Astrocyte (in vitro differentiated cells and primary cell): ENCODE measurements around the gene LINC00305. TPM values are rescaled to one million over a fixed set of nuclear protein-coding genes. Genes with fewer than 3 reads are reported as not detected.

Experiments
- DNase-seq: peaks from one replicate; pipeline ENCODE4 v3.0.0-alpha.2; 2010; ENCODE audit warnings: low read depth
- FAIRE-seq: peaks from 2 replicates; lab custom pipeline; 2011; peaks lifted over from hg19 to GRCh38; lab: Jason Lieb, UNC
- H2AFZ ChIP-seq: 2 replicates; pipeline ENCODE4 v1.6.0; 2012; ENCODE audit warnings: low read depth, low read length, inconsistent platforms
- H3K27ac ChIP-seq: 2 replicates; pipeline ENCODE4 v1.5.1; 2011; ENCODE audit warnings: low read depth, low read length, inconsistent platforms
- H3K27me3 ChIP-seq: 2 replicates; pipeline ENCODE4 v1.6.0; 2011; ENCODE audit warnings: low read length, inconsistent platforms; ENCODE audit not compliant: insufficient read depth
- H3K36me3 ChIP-seq: 2 replicates; pipeline ENCODE4 v1.5.1; 2011; ENCODE audit warnings: low read length, inconsistent platforms; ENCODE audit not compliant: insufficient read depth
- H3K4me1 ChIP-seq: 2 replicates; pipeline ENCODE4 v1.5.1; 2011; ENCODE audit warnings: low read length, inconsistent platforms; ENCODE audit not compliant: insufficient read depth
- H3K4me2 ChIP-seq: 2 replicates; pipeline ENCODE4 v1.6.0; 2012; ENCODE audit warnings: low read length, inconsistent platforms
- H3K4me3 ChIP-seq: 2 replicates; pipeline ENCODE4 v1.5.1; 2011; ENCODE audit warnings: low read depth, mild to moderate bottlenecking, low read length, inconsistent platforms; ENCODE audit not compliant: insufficient read depth
- H3K79me2 ChIP-seq: 2 replicates; pipeline ENCODE4 v1.6.0; 2012; ENCODE audit warnings: mild to moderate bottlenecking, low read length, inconsistent platforms; ENCODE audit not compliant: insufficient read depth
- H3K9ac ChIP-seq: 2 replicates; pipeline ENCODE4 v1.6.0; 2012; ENCODE audit warnings: mild to moderate bottlenecking, low read length, inconsistent platforms
- H3K9me3 ChIP-seq: 2 replicates; pipeline ENCODE4 v1.5.1; 2012; ENCODE audit warnings: low read depth, mild to moderate bottlenecking, low read length, inconsistent platforms; ENCODE audit not compliant: insufficient read depth
- H4K20me1 ChIP-seq: 2 replicates; pipeline ENCODE4 v1.6.0; 2012; ENCODE audit warnings: low read length, inconsistent platforms; ENCODE audit not compliant: insufficient read depth
- H3K27ac Mint-ChIP-seq: one replicate; pipeline ENCODE4 v1.8.0; 2021; ENCODE audit warnings: mild to moderate bottlenecking, mixed read lengths; ENCODE audit not compliant: unreplicated experiment
- H3K27me3 Mint-ChIP-seq: one replicate; pipeline ENCODE4 v1.8.0; 2021; ENCODE audit warnings: low read depth, mixed read lengths; ENCODE audit not compliant: unreplicated experiment
- H3K36me3 Mint-ChIP-seq: one replicate; pipeline ENCODE4 v1.8.0; 2021; ENCODE audit warnings: low read depth, mixed read lengths; ENCODE audit not compliant: unreplicated experiment
- H3K4me1 Mint-ChIP-seq: one replicate; pipeline ENCODE4 v1.8.0; 2021; ENCODE audit warnings: low read depth, mixed read lengths; ENCODE audit not compliant: unreplicated experiment
- H3K4me3 Mint-ChIP-seq: one replicate; pipeline ENCODE4 v1.8.0; 2021; ENCODE audit warnings: mild to moderate bottlenecking, moderate library complexity, mixed read lengths; ENCODE audit not compliant: unreplicated experiment
- H3K9me3 Mint-ChIP-seq: one replicate; pipeline ENCODE4 v1.8.0; 2021; ENCODE audit warnings: mild to moderate bottlenecking, mixed read lengths; ENCODE audit not compliant: unreplicated experiment
- CTCF ChIP-seq: IDR thresholded peaks from 2 replicates; pipeline ENCODE4 v1.5.1; 2011; ENCODE audit warnings: low read depth, mild to moderate bottlenecking, inconsistent platforms, low read length, moderate library complexity; ENCODE audit not compliant: insufficient read depth
- EZH2 ChIP-seq: IDR thresholded peaks from 2 replicates; pipeline ENCODE4 v1.6.1; 2012; ENCODE audit warnings: mild to moderate bottlenecking, low read length, inconsistent platforms; ENCODE audit not compliant: insufficient read depth
- total RNA-seq: library from RNA; stranded (reverse); gene quantifications from 2 replicates; pipeline ENCODE4 v1.2.1, GENCODE V29; 2021

LINC00305 gene
- total RNA-seq, 1 donor from 2014 or later: not detected

- no peaks in the 10 kb centered on the region for H3K9me3 ChIP-seq
- no peak overlapping the region for H3K4me3 ChIP-seq
- H3K27me3 ChIP-seq: no peaks in the 10 kb centered on the region
- H3K9ac ChIP-seq: no peak overlapping the region
- H3K4me1 ChIP-seq: peaks cover 6% of the 10 kb centered on the region
- no peak overlapping the region for H3K27ac Mint-ChIP-seq
- no peaks in the 10 kb centered on the region for H3K9me3 Mint-ChIP-seq
- H3K79me2 ChIP-seq: no peaks in the 10 kb centered on the region
- no peak overlapping the region for H3K4me2 ChIP-seq
- TF ChIP-seq CTCF: no peak
- no peak for TF ChIP-seq EZH2
- no peaks in the 10 kb centered on the region for H3K36me3 Mint-ChIP-seq
- no peak for FAIRE-seq
- H3K27me3 Mint-ChIP-seq: no peaks in the 10 kb centered on the region
- no peaks in the 10 kb centered on the region for H3K36me3 ChIP-seq
- H3K27ac ChIP-seq: no peak overlapping the region
- H2AFZ ChIP-seq: no peak overlapping the region
- peaks cover 13% of the 10 kb centered on the region for H3K4me1 Mint-ChIP-seq
- no peak overlapping the region for H3K4me3 Mint-ChIP-seq
- no peak for DNase-seq
- H4K20me1 ChIP-seq: no peaks in the 10 kb centered on the region
These were observed 17.6 kb downstream of the LINC00305 start for GRCh38 chr18:64131314-64131713.

- no peak for DNase-seq
- H3K79me2 ChIP-seq: no peaks in the 10 kb centered on the region
- no peaks in the 10 kb centered on the region for H3K27me3 ChIP-seq
- H2AFZ ChIP-seq: no peak overlapping the region
- no peak for FAIRE-seq
- TF ChIP-seq EZH2 (no peak), CTCF (no peak)
- H3K9me3 Mint-ChIP-seq: no peaks in the 10 kb centered on the region
- no peak overlapping the region for H3K9ac ChIP-seq
- no peaks in the 10 kb centered on the region for H3K4me1 Mint-ChIP-seq
- H3K36me3 ChIP-seq: no peaks in the 10 kb centered on the region
- H3K27ac ChIP-seq: no peak overlapping the region
- H4K20me1 ChIP-seq: no peaks in the 10 kb centered on the region
- no peaks in the 10 kb centered on the region for H3K4me1 ChIP-seq
- H3K4me3 Mint-ChIP-seq: no peak overlapping the region
- H3K4me2 ChIP-seq: no peak overlapping the region
- no peak overlapping the region for H3K4me3 ChIP-seq
- no peaks in the 10 kb centered on the region for H3K36me3 Mint-ChIP-seq
- no peaks in the 10 kb centered on the region for H3K9me3 ChIP-seq
- no peak overlapping the region for H3K27ac Mint-ChIP-seq
- no peaks in the 10 kb centered on the region for H3K27me3 Mint-ChIP-seq
These were observed 21.7 kb downstream of the LINC00305 start for GRCh38 chr18:64127172-64127571.

GRCh38 chr18:64119916-64120315, 29.0 kb downstream of the LINC00305 start:
- Histone ChIP-seq H2AFZ (no peak overlapping the region), H3K9ac (no peak overlapping the region), H3K79me2 (no peaks in the 10 kb centered on the region), H3K4me1 (no peaks in the 10 kb centered on the region), H3K4me3 (no peak overlapping the region), H3K27me3 (no peaks in the 10 kb centered on the region), H3K36me3 (no peaks in the 10 kb centered on the region), H3K4me2 (no peak overlapping the region), H3K9me3 (no peaks in the 10 kb centered on the region), H4K20me1 (no peaks in the 10 kb centered on the region), H3K27ac (no peak overlapping the region)
- H3K4me3 Mint-ChIP-seq: no peak overlapping the region
- TF ChIP-seq CTCF (no peak), EZH2 (no peak)
- no peaks in the 10 kb centered on the region for H3K36me3 Mint-ChIP-seq
- H3K27me3 Mint-ChIP-seq: no peaks in the 10 kb centered on the region
- H3K27ac Mint-ChIP-seq: no peak overlapping the region
- peaks cover 8% of the 10 kb centered on the region for H3K4me1 Mint-ChIP-seq
- H3K9me3 Mint-ChIP-seq: no peaks in the 10 kb centered on the region
- DNase-seq (no peak), FAIRE-seq (no peak)
